OCI-LY1 (cell line): ENCODE data around the gene LAPTM5.

Experiments
- H2AFZ ChIP-seq: fragments of 200-600 bp; sonication (generic), shearing (Covaris generic); 2 replicates; pipeline ENCODE4 v1.6.0; 2014; ENCODE audit warnings: antibody characterized with exemption, mild to moderate bottlenecking, low read length
- H3F3A ChIP-seq: fragments of 200-600 bp; sonication (generic), shearing (Covaris generic); 2 replicates; pipeline ENCODE4 v1.6.0; 2014; ENCODE audit warnings: mild to moderate bottlenecking, antibody characterized with exemption, low read length, moderate library complexity; ENCODE audit not compliant: insufficient read depth
- H3K27ac ChIP-seq: fragments of 200-600 bp; sonication (generic); 2 replicates; pipeline ENCODE4 v1.5.1; 2014; ENCODE audit warnings: low read length, mixed run types, mild to moderate bottlenecking, low read depth; ENCODE audit not compliant: poor library complexity, severe bottlenecking
- H3K27me3 ChIP-seq: fragments of 200-600 bp; sonication (generic); 2 replicates; pipeline ENCODE4 v1.6.0; 2014; ENCODE audit warnings: antibody characterized with exemption, mild to moderate bottlenecking, low read length, moderate library complexity; ENCODE audit not compliant: insufficient read depth
- H3K36me3 ChIP-seq: fragments of 200-600 bp; sonication (generic); 2 replicates; pipeline ENCODE4 v1.6.1; 2014; ENCODE audit warnings: mild to moderate bottlenecking, antibody characterized with exemption, low read length, moderate library complexity, mixed read lengths; ENCODE audit not compliant: insufficient read depth
- H3K4me1 ChIP-seq: fragments of 200-600 bp; sonication (generic); 2 replicates; pipeline ENCODE4 v1.5.1; 2014; ENCODE audit warnings: mild to moderate bottlenecking, low read length, moderate library complexity; ENCODE audit not compliant: insufficient read depth, severe bottlenecking
- H3K4me2 ChIP-seq: fragments of 200-600 bp; sonication (generic), shearing (Covaris generic); 2 replicates; pipeline ENCODE4 v1.6.1; 2014; ENCODE audit warnings: low read length
- H3K4me3 ChIP-seq: fragments of 200-600 bp; sonication (generic); 2 replicates; pipeline ENCODE4 v1.5.1; 2014; ENCODE audit warnings: low read length, low read depth, mild to moderate bottlenecking, mixed read lengths; ENCODE audit not compliant: poor library complexity, severe bottlenecking
- H3K79me2 ChIP-seq: fragments of 200-600 bp; shearing (Covaris generic); 2 replicates; pipeline ENCODE4 v1.6.1; 2016; ENCODE audit warnings: mixed run types, low read length, mixed read lengths; ENCODE audit not compliant: insufficient read depth
- H3K9ac ChIP-seq: fragments of 200-600 bp; sonication (generic), shearing (Covaris generic); 2 replicates; pipeline ENCODE4 v1.6.1; 2014; ENCODE audit warnings: mild to moderate bottlenecking, low read length, mixed read lengths
- H3K9me2 ChIP-seq: fragments of 200-600 bp; sonication (generic), shearing (Covaris generic); 2 replicates; pipeline ENCODE4 v1.6.1; 2014; ENCODE audit warnings: low read depth, mild to moderate bottlenecking, low read length, mixed read lengths
- H3K9me3 ChIP-seq: fragments of 200-600 bp; shearing (Covaris generic); 2 replicates; pipeline ENCODE4 v1.6.1; 2014; ENCODE audit warnings: low read length, mixed read lengths
- H4K20me1 ChIP-seq: fragments of 200-600 bp; sonication (generic), shearing (Covaris generic); 2 replicates; pipeline ENCODE4 v1.6.0; 2016; ENCODE audit warnings: mild to moderate bottlenecking, low read length; ENCODE audit not compliant: insufficient read depth
- CTCF ChIP-seq: fragments of 200-600 bp; sonication (generic), shearing (Covaris generic); IDR thresholded peaks from 2 replicates; pipeline ENCODE4 v1.5.1; 2017; ENCODE audit warnings: mild to moderate bottlenecking, antibody characterized with exemption, low read length, moderate library complexity, mixed read lengths
- EZH2 ChIP-seq: fragments of 200-600 bp; sonication (generic), shearing (Covaris generic); IDR thresholded peaks from 2 replicates; pipeline ENCODE4 v1.8.0; 2017; ENCODE audit warnings: borderline replicate concordance, mixed run types, mild to moderate bottlenecking, antibody characterized with exemption, low read length, moderate library complexity, mixed read lengths

The LAPTM5 gene

DNA sequence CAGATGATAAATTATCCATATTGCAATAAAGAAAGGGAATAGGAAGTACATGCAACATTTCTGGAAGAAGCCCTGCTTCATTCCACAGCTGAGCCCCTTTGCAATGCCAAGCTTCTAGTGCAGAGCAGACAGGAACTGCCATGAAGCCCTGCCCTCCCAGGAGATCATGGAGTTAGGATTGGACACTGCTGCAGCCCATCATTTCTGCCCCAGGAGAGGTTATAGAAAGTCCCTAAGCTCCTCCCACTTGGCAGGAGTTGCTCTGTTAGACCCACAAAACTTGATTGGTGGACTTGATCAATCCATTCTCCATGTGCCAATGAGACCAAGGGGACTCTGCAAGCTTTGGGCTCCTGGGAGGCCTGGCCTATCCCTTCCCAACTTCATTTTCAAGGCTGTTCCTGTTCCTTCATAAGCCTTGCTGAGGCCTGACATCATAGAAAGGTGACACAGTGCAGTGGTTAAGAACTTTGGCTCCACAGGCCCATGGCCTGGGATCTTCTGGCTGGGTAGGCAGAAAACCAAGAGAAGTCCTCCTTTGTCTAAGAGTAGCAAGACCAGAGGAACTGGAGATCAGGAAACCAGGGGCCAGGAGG lies 1.3 kb upstream of the LAPTM5 start:
- no peaks in the 10 kb centered on the region for H3K9me2 ChIP-seq
- no peaks in the 10 kb centered on the region for H3K79me2 ChIP-seq
- peak overlapping the region; percentile 1 for H3K27ac ChIP-seq
- H3K36me3 ChIP-seq: no peaks in the 10 kb centered on the region
- peaks cover 80% of the 10 kb centered on the region for H3K4me1 ChIP-seq
- peaks cover 5% of the 10 kb centered on the region; the same call in 1 of the 2 replicates for H3K27me3 ChIP-seq
- H3K4me3 ChIP-seq: no peak overlapping the region
- TF ChIP-seq EZH2: no peak
- TF ChIP-seq CTCF: no peak
- no peaks in the 10 kb centered on the region for H4K20me1 ChIP-seq
- no peak overlapping the region for H2AFZ ChIP-seq
- H3F3A ChIP-seq: peaks cover 2% of the 10 kb centered on the region; the same call in 1 of the 2 replicates
- no peak overlapping the region for H3K4me2 ChIP-seq
- H3K9ac ChIP-seq: no peak overlapping the region
- no peaks in the 10 kb centered on the region for H3K9me3 ChIP-seq

DNA sequence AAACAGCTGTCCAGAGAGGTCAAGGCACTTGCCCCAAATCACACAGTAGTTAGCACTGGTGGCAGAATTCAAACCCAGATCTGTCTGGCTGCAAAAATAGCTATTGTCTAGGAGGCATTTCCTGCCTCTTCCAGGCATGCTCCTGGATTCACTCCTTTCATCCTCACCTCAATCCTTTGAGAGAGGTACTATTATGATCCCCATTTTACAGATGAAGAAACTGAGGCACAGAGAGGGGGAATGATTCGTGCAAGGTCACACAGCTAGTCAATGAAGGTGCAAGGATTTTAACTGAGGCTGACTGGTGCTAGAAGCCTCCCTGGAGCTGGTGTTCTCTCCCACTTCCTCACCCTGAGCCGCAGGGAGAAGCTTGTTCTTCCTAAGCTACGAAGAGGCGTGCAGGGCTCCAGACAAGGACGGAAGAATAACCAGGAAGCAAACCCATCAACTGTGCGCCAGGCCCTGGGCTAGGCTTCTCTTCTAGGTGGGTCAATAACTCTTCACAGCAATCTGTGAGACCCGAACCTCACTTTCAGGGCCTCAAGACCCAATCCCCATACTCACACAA lies 631 bp upstream of the LAPTM5 start:
- TF ChIP-seq EZH2: no peak
- no peak for TF ChIP-seq CTCF
- Histone ChIP-seq H3K36me3 (no peaks in the 10 kb centered on the region), H3K9me3 (no peaks in the 10 kb centered on the region), H3K27ac (peak overlapping the region; percentile 86), H3K79me2 (no peaks in the 10 kb centered on the region), H3K4me2 (peak overlapping the region; percentile 69), H3F3A (peaks cover 4% of the 10 kb centered on the region; the same call in 1 of the 2 replicates), H3K9me2 (no peaks in the 10 kb centered on the region), H3K9ac (peak overlapping the region; percentile 74), H3K27me3 (peaks cover 5% of the 10 kb centered on the region; the same call in 1 of the 2 replicates), H4K20me1 (no peaks in the 10 kb centered on the region), H2AFZ (no peak overlapping the region), H3K4me1 (peaks cover 86% of the 10 kb centered on the region), H3K4me3 (peak overlapping the region; percentile 66)

DNA sequence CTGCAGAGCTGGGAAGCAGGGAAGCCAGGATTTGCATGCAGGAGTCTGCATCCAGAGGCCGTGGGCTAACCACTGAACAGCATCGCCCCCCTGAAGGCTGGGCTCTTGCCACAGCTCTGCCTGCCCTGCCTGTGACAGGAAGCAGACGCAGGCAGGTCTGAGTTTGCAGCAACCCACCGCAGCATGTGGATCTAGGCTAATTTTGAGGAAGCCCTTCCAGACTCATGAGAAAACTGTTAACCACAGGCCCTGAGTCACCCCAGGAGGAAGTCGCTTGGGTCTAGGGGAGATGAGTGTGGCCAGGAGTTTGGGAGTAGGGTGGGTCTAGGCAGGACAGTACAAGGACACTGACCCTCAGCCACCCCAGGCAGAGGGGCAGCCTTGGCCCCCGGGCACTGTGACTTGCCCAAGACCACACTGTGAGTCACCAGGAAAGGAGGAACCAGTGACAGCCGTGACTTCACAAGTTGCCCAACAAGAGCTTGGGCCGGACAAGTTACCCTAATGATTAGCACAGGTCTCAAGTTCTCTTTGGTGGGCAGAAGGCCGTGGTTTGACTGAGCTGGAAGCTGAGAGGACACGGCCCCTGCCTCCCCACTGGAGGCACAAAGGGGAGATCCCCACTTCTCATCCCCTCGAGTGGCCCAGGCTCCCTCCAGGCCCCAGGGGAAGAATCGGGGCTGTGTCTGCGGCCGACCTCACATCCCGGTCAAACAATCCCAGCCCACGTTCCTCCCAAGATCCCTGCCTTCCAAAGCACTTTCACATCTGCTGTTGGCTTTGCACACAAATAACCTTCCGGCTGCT lies 826 bp downstream of the LAPTM5 start:
- TF ChIP-seq EZH2 (no peak), CTCF (no peak)
- peak overlapping the region; percentile 69 for H3K4me2 ChIP-seq
- peak overlapping the region; percentile 86 for H3K27ac ChIP-seq
- H4K20me1 ChIP-seq: no peaks in the 10 kb centered on the region
- H3F3A ChIP-seq: peaks cover 4% of the 10 kb centered on the region; the same call in 1 of the 2 replicates
- H3K9me3 ChIP-seq: no peaks in the 10 kb centered on the region
- H3K27me3 ChIP-seq: peaks cover 5% of the 10 kb centered on the region; the same call in 1 of the 2 replicates
- H3K9me2 ChIP-seq: no peaks in the 10 kb centered on the region
- no peaks in the 10 kb centered on the region for H3K79me2 ChIP-seq
- H3K9ac ChIP-seq: peak overlapping the region; percentile 74
- peaks cover 100% of the 10 kb centered on the region for H3K4me1 ChIP-seq
- no peak overlapping the region for H2AFZ ChIP-seq
- H3K36me3 ChIP-seq: no peaks in the 10 kb centered on the region
- peak overlapping the region; percentile 66 for H3K4me3 ChIP-seq
